HCT116 (cell line): ENCODE measurements around the gene YKT6.

ENCODE experiments used
- CTCF ChIP-seq, 3 experiments: fragments of 200-600 bp in 1 of 3; sonication (generic) in 1 of 3; IDR thresholded peaks in 2 of 3; conservative IDR thresholded peaks in 1 of 3; 2 replicates each; pipeline ENCODE4 v1.5.1; 2012 to 2017; ENCODE audit warnings: low read depth in 2 of 3, low read length in 2 of 3, antibody characterized with exemption in 1 of 3, borderline replicate concordance in 1 of 3, control low read depth in 1 of 3, mild to moderate bottlenecking in 1 of 3, mixed read lengths in 1 of 3, mixed run types in 1 of 3, moderate library complexity in 1 of 3; ENCODE audit not compliant: insufficient read depth in 1 of 3
- EZH2 ChIP-seq: fragments of 200-600 bp; sonication (generic); IDR thresholded peaks from 2 replicates; pipeline ENCODE4 v1.6.1; 2017; ENCODE audit warnings: antibody characterized with exemption, mixed run types
- MAX ChIP-seq: IDR thresholded peaks from 2 replicates; pipeline ENCODE4 v1.6.1; 2012
- POLR2A ChIP-seq: IDR thresholded peaks from 2 replicates; pipeline ENCODE4 v1.7.0; 2011; ENCODE audit warnings: borderline replicate concordance; ENCODE audit not compliant: insufficient read depth, insufficient read length; ENCODE audit errors: extremely low read depth
- REST ChIP-seq: IDR thresholded peaks from 2 replicates; pipeline ENCODE4 v1.6.1; 2012; ENCODE audit warnings: low read depth
- SP1 ChIP-seq: IDR thresholded peaks from 2 replicates; pipeline ENCODE4 v1.6.1; 2012; ENCODE audit warnings: low read depth
- ZNF274 ChIP-seq: fragments of 200-500 bp; sonication (Bioruptor generic); IDR thresholded peaks from 2 replicates; pipeline ENCODE4 v1.6.1; 2014; ENCODE audit warnings: mild to moderate bottlenecking, low read depth, low read length, inconsistent platforms
- TF ChIP-seq, protein P1 (sequence below): IDR thresholded peaks from 2 replicates; pipeline ENCODE4 v1.6.1; 2011; ENCODE audit warnings: mild to moderate bottlenecking, low read length, moderate library complexity; ENCODE audit not compliant: insufficient replicate concordance; ENCODE audit errors: extremely low read depth

GRCh38 chr7:44227911-44228310, 27.1 kb downstream of the YKT6 start:
- TF ChIP-seq POLR2A (no peak), CTCF (IDR thresholded peaks at IDR 0.05 in 2 of 3, conservative IDR thresholded peaks at IDR 0.05 in 1 of 3; ENCODE audit: borderline replicate concordance in 1 of 3, insufficient read depth in 1 of 3, low read depth in 2 of 3, low read length in 2 of 3) (no peak), MAX (no peak), ZNF274 (no peak), EZH2 (no peak), REST (no peak), SP1 (no peak)
- TF ChIP-seq, protein P1, sequence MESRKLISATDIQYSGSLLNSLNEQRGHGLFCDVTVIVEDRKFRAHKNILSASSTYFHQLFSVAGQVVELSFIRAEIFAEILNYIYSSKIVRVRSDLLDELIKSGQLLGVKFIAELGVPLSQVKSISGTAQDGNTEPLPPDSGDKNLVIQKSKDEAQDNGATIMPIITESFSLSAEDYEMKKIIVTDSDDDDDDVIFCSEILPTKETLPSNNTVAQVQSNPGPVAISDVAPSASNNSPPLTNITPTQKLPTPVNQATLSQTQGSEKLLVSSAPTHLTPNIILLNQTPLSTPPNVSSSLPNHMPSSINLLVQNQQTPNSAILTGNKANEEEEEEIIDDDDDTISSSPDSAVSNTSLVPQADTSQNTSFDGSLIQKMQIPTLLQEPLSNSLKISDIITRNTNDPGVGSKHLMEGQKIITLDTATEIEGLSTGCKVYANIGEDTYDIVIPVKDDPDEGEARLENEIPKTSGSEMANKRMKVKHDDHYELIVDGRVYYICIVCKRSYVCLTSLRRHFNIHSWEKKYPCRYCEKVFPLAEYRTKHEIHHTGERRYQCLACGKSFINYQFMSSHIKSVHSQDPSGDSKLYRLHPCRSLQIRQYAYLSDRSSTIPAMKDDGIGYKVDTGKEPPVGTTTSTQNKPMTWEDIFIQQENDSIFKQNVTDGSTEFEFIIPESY = no peak
